IgD-negative memory B cell (primary cell): ENCODE data around the gene DGLUCY. TPM values are rescaled to one million over a fixed set of nuclear protein-coding genes. Genes with fewer than 3 reads are reported as not detected.
"Not testable (repeated sequence)": the region's sequence is repeated elsewhere in the genome, so short reads cannot be mapped to it uniquely, and the experiment has no call there.

Experiments
- H3K27ac Mint-ChIP-seq, 3 donors: one replicate each; pipeline ENCODE4 v1.8.0; 2020 to 2022; ENCODE audit warnings: mild to moderate bottlenecking in 3 of 3, mixed read lengths in 3 of 3, moderate library complexity in 1 of 3
- H3K27me3 Mint-ChIP-seq: one replicate; pipeline ENCODE4 v1.8.0; 2021; ENCODE audit warnings: mixed read lengths
- H3K36me3 Mint-ChIP-seq: one replicate; pipeline ENCODE4 v1.8.0; 2020; ENCODE audit warnings: mild to moderate bottlenecking, mixed read lengths
- H3K4me1 Mint-ChIP-seq, 3 donors: one replicate each; pipeline ENCODE4 v1.8.0; 2020 to 2022; ENCODE audit warnings: mixed read lengths in 3 of 3, mild to moderate bottlenecking in 1 of 3
- H3K4me3 Mint-ChIP-seq, 4 donors: one replicate each; pipeline ENCODE4 v1.8.0; 2020 to 2022; ENCODE audit warnings: mild to moderate bottlenecking in 4 of 4, mixed read lengths in 4 of 4, moderate library complexity in 3 of 4
- H3K9me3 Mint-ChIP-seq, 3 donors: one replicate each; pipeline ENCODE4 v1.8.0; 2020 to 2021; ENCODE audit warnings: mixed read lengths in 3 of 3, mild to moderate bottlenecking in 1 of 3
- polyA plus RNA-seq: library from polyadenylated mRNA; unstranded; fragments of 300-500 nt; fragmentation: Illumina TruSeq; gene quantifications from one replicate; pipeline ENCODE4 v1.2.3, GENCODE V29; 2021

The DGLUCY gene
- polyA plus RNA-seq, 1 donor from 2014 or later = 68.0 TPM

DNA sequence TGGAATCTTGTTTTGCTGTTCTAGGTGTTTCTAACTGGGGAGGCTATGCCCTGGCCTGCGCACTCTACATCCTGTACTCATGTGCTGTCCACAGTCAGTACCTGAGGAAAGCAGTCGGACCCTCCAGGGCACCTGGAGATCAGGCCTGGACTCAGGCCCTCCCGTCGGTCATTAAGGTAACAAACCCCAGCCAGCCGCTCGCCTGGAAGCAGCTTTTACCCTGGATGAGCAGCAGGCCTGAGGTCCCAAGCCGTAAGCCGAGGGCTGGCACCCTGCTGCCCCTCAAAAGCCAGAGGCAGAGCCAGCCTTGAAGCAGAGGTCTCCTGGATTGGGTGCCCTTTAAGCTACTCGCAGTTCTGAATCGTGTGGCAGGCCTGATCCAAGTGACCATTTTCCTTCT lies 101.5 kb downstream of the DGLUCY start:
- peak overlapping the region in 1 of 3 donors; percentile 62 for H3K27ac Mint-ChIP-seq
- no peaks in the 10 kb centered on the region for H3K9me3 Mint-ChIP-seq
- no peaks in the 10 kb centered on the region for H3K27me3 Mint-ChIP-seq
- peaks cover 3% of the 10 kb centered on the region for H3K36me3 Mint-ChIP-seq
- peaks cover 0 to 2% (median 2%) of the 10 kb centered on the region in 3 donors for H3K4me1 Mint-ChIP-seq
- no peak overlapping the region for H3K4me3 Mint-ChIP-seq

DNA sequence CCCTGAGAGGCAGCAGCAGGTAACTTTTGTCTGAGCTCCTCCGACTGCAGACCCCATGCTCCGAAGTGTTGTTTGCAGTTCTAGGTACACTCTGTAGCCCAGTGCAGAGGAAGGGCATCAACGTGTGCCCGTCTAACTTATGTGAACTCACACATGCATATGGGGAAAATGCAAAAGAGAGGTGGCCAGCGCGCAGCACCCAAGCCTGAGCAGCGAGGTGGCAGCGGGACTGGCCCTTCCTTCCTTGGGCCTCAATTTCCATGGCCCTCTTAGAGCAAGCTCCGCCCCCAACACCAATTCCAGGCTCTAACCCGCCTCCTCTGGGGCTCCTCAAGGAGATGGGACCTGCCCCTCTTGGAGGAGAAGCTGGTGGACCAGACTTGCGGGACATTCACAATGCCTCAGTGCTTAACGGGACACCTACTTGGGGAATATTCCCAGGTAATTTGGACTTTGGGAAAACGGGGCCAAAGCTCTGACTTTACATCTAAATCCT lies 102.9 kb downstream of the DGLUCY start:
- peaks cover 0 to 2% (median 2%) of the 10 kb centered on the region in 3 donors for H3K4me1 Mint-ChIP-seq
- no peaks in the 10 kb centered on the region for H3K9me3 Mint-ChIP-seq
- no peak overlapping the region for H3K4me3 Mint-ChIP-seq
- no peaks in the 10 kb centered on the region for H3K27me3 Mint-ChIP-seq
- peaks cover 5% of the 10 kb centered on the region for H3K36me3 Mint-ChIP-seq
- H3K27ac Mint-ChIP-seq = no peak overlapping the region

DNA sequence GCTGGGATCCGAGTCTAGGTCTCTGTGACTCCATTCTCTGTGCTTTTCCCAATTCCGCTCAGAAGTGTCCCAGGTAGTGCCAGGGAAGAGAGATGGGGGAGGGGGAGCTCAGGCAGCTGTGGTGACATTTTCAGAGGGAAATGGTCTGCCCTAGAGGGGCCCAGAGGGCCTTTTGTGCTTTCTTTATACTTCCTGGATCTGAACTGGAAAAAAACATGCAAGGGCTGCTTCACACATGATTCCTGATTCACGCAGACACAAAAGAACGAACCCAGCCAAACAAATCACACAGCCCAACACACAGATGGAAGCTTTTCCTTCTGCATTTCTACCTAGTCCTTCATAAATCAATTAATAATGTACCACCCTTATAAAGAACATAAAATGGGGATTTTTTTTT lies 104.1 kb downstream of the DGLUCY start:
- Mint-ChIP-seq H3K4me1 (peaks cover 0 to 2% (median 2%) of the 10 kb centered on the region in 3 donors), H3K9me3 (no peaks in the 10 kb centered on the region), H3K27ac (no peak overlapping the region), H3K4me3 (no peak overlapping the region), H3K36me3 (peaks cover 6% of the 10 kb centered on the region), H3K27me3 (no peaks in the 10 kb centered on the region)

DNA sequence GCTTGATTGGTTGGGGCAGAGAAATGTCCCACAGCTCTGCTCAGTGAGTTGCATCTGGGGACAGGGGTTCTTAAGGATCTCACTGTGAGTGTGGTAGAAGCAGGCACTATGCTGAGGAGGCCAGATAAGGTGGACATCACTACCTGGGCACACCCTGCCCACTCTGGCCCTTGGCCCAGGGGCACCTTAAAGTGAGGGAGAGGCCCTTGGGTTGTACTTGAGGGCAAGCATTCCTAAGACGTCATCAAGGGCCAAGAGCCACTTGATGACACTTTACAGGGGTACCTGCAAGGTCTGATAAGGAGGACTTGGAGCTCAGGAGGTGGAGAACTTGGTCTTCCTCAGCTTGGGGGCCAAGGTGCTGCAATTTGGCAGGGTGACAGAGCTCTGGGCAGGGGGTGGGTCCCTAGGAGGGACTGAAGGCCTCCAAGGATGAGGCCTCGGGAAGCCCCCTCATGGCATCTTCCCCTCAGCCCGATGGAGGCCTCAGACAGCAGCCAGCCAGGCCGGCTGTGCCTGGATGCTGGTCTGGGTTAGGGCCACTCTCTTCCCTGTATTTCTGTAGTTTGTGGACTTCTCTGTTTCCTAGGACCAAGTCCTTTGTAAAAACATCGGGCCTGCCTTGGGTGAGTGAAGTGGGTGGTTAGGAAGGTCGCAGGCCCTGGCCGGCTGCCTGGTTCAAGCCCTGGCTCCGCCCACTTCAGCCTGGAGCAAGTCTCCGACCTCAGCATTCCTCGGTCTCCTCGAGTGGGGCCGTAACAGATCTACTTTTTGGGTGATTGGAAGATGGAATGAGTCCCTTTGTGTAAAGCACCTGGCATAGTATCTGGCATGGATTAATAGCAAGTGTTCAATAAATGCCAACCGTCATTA lies 105.9 kb downstream of the DGLUCY start:
- Mint-ChIP-seq H3K4me3 (no peak overlapping the region), H3K27me3 (no peaks in the 10 kb centered on the region), H3K36me3 (peaks cover 6% of the 10 kb centered on the region), H3K27ac (peak overlapping the region in 2 of 3 donors; percentile 51 to 63), H3K4me1 (peaks cover 0 to 2% (median 2%) of the 10 kb centered on the region in 3 donors), H3K9me3 (no peaks in the 10 kb centered on the region)

DNA sequence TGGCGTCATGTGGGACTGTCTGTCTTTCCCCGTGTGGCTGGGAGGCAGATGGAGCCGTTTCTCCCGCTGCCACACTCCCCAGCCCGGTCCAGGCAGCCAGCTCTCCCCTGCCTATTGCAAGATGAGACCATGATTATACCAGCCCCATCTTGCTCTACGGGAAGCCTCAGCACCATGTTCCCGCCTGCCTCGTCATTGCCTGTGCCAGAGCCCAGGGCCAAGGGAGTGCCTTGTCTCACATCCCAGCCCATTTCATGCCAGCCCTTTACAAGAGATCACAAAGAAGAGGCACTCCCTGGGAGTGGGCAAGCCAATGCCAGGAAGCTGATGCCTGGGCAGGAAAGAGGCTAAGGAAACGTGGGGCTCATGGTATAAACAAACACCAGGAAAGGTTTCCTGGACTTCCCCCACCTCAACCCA lies 106.7 kb downstream of the DGLUCY start:
- H3K27me3 Mint-ChIP-seq = no peaks in the 10 kb centered on the region
- no peak overlapping the region for H3K27ac Mint-ChIP-seq
- H3K9me3 Mint-ChIP-seq = no peaks in the 10 kb centered on the region
- peaks cover 0 to 6% (median 3%) of the 10 kb centered on the region in 3 donors for H3K4me1 Mint-ChIP-seq
- no peak overlapping the region for H3K4me3 Mint-ChIP-seq
- H3K36me3 Mint-ChIP-seq = peaks cover 6% of the 10 kb centered on the region

DNA sequence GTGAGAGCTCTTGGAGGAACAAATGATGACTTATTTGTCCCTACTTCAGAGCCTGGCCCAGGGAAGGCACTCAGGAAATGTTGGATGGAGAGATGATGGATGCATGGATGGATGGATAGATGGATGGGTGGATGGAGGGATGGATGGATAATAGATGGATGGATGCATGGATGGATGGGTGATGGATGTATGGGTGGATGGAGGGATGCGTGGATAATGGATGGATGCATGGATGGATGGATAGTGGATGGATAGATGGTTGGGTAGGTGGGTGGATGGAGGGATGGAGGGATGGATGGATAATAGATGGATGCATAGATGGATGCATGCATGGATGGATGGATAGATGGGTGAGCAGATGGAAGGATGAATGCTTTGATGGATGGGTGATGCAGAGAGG lies 107.4 kb downstream of the DGLUCY start:
- H3K36me3 Mint-ChIP-seq = peaks cover 6% of the 10 kb centered on the region
- no peaks in the 10 kb centered on the region for H3K9me3 Mint-ChIP-seq
- H3K4me3 Mint-ChIP-seq = peak overlapping the region in 1 of 4 donors; percentile 82
- H3K27ac Mint-ChIP-seq = peak overlapping the region in 1 of 3 donors; percentile 43
- peaks cover 4 to 13% (median 7%) of the 10 kb centered on the region in 3 donors for H3K4me1 Mint-ChIP-seq
- H3K27me3 Mint-ChIP-seq = no peaks in the 10 kb centered on the region

DNA sequence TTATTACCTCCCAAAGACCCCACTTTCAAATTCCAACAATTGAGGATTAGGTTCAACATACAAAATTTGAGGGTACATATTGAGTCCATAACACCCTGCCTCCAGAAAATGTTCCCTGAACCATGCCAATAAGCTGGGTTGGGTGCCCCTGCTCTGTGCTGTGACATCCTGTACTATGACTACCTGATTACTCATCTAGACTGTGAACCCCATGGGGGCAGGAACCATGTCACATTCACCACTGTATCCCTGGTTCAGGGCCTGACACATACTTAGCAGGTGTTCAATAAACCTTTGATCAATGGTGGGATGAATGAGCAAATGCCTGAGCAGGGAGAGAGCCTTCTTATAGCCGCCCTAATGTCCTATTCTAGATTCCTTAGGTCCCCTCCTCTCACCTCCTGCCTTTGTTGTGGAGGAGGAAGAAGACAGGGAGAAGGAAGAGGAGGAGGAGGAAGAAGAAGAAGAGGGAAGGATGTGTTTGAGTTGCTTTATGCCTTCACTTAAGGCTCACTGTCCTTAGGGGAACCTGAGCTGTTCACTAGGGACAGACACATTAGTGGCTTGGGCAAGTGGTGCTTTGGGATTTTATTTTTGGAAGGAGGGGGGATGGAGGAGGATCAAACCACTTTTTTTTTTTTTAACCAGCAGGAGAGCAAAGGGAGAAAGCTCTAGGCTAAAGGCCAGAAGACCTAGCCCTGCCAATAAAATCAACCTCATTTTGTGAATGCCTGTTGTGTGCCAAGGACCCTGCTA lies 109.3 kb downstream of the DGLUCY start:
- no peak overlapping the region for H3K4me3 Mint-ChIP-seq

DNA sequence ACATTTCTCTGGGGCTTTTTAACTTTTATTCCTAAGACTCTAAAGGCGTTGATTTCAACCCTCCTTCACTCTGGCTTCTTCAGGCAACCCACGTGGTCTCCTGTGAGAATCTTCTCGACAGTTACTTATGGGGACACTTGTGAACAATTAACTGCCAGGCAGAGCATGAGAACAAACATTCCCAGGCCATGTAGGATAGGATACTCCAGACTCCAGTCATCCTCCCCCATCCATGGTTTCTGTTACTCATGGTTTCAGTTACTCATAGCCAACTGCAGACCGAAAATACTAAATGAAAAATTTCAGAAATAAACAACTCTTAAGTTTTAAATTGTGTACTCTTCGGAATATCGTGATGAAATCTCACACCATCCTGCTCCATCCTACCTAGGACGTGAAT lies 111.2 kb downstream of the DGLUCY start:
- no peaks in the 10 kb centered on the region for H3K27me3 Mint-ChIP-seq
- H3K4me3 Mint-ChIP-seq = no peak overlapping the region
- peaks cover 6% of the 10 kb centered on the region for H3K36me3 Mint-ChIP-seq
- no peak overlapping the region for H3K27ac Mint-ChIP-seq
- peaks cover 26 to 45% (median 32%) of the 10 kb centered on the region in 3 donors for H3K4me1 Mint-ChIP-seq
- H3K9me3 Mint-ChIP-seq = no peaks in the 10 kb centered on the region

More for the DNA sequence above, 109.3 kb downstream of the DGLUCY start:
- no peaks in the 10 kb centered on the region for H3K27me3 Mint-ChIP-seq
- peaks cover 6% of the 10 kb centered on the region for H3K36me3 Mint-ChIP-seq
- H3K9me3 Mint-ChIP-seq = no peaks in the 10 kb centered on the region
- no peak overlapping the region for H3K27ac Mint-ChIP-seq
- peaks cover 13 to 26% (median 13%) of the 10 kb centered on the region in 3 donors for H3K4me1 Mint-ChIP-seq

DNA sequence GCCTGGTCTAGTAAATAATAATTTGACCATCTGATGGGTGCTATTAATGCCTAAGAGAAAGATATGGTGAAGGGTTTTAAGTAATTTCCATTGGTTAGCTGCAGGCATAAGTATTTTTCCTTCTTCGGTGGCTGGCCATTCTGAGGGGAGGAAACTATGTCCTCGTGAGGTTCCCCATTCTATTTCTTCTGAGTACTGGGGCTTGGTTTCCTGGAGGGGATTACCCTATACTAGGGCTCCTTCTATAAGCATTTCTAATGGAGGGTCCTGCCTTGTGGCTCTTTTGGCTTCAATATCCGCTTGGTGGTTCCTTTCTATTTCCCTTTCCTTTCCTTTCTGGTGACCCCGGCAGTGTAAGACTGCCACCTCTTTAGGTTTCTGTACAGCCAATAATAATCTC lies 112.5 kb downstream of the DGLUCY start:
- H3K9me3 Mint-ChIP-seq, H3K36me3 Mint-ChIP-seq, H3K4me3 Mint-ChIP-seq, H3K27me3 Mint-ChIP-seq: not testable (repeated sequence)
- H3K27ac Mint-ChIP-seq = peak overlapping the region in 2 of 3 donors; percentile 13 to 48
- H3K4me1 Mint-ChIP-seq = peaks cover 28 to 53% (median 41%) of the 10 kb centered on the region in 3 donors

DNA sequence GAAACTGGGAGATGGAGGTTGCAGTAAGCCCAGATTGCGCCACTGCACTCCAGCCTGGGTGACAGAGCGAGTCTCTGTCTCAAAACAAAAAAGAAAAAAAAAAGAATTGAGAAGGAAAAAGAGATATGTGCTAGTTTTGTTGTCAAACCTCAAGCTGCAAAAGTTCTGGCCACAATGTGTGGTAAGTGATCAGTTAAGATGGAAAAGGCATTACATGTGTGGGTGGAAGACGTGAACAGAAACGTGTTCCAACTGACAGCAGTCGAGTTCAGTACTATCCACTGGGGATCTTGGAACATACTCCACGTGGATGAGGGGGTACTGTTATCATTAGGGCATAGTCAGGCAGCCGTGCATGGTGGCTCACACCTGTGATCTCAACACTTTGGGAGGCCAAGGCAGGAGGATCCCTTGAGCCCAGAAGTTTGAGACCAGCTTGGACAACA lies 113.3 kb downstream of the DGLUCY start:
- H3K27ac Mint-ChIP-seq = peak overlapping the region in 2 of 3 donors; percentile 13 to 50
- peaks cover 32 to 58% (median 45%) of the 10 kb centered on the region in 3 donors for H3K4me1 Mint-ChIP-seq
- H3K36me3 Mint-ChIP-seq = no peaks in the 10 kb centered on the region
- H3K4me3 Mint-ChIP-seq = peak overlapping the region in 1 of 4 donors; percentile 29
- no peaks in the 10 kb centered on the region for H3K9me3 Mint-ChIP-seq
- H3K27me3 Mint-ChIP-seq = no peaks in the 10 kb centered on the region

DNA sequence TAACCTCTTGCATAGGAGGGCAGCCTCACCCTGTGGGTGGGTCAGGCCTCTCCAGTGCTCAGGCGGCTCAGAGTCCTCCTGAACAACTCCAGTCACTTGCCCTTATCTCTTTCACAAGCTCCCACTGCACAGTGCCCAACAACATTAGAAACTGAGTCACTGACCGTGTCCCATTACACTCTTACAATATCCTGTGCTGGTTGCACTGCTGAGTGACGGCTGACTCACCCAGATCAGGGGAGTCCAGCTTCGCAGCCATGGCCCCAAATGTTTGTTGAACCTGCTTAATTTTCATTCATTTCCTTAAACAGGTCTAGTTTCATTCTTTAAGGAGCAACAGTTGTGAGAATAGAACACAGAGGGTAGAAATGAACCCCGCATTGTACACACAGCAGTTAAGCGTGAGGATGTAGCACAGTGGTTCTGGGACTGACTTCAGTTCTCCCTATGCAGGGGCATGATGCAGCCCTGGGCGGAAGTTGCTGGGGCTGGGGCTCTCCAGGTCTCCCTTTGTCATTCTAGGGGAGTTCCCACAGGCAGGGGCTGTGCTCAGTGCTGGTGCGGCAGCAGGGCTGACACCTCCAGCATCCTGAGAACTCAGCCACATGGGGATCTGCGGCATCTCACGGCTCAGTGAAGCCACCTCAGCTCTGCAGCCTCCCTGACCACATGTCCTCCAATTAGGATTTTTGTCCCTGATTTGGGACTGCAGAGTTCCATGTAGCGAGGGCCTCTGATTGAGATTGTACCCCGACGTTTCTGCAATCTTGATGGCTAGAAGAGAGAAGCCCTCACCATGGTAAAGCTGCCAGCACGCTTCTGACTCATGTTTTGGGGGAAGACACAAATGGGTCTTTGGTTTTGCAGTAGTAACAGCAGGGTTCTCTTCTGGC lies 114.5 kb downstream of the DGLUCY start:
- peak overlapping the region in 3 of 4 donors; percentile 5 to 81 (median 67) for H3K4me3 Mint-ChIP-seq
- no peaks in the 10 kb centered on the region for H3K36me3 Mint-ChIP-seq
- H3K9me3 Mint-ChIP-seq = no peaks in the 10 kb centered on the region
- no peaks in the 10 kb centered on the region for H3K27me3 Mint-ChIP-seq
- peak overlapping the region; percentile 55 to 71 (median 65) for H3K27ac Mint-ChIP-seq
- peaks cover 32 to 62% (median 45%) of the 10 kb centered on the region in 3 donors for H3K4me1 Mint-ChIP-seq

DNA sequence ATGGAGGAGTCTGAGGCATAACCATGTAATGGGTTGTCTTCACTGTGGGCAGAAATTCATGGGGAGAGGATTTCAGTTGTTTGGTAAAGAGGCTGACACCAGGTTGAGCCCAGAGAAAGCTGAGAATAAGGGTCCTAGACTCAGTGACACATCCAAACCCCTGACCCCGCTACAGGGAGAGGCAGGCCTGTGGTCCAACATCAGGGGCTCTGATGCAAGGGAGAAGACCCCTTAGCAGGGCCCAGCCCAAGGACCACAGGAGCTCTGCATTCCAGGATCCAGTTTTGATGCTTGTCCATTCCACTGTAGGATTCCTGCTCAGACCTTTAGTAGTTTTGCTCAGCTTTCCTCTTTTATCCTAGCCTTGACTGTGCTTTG lies 115.1 kb downstream of the DGLUCY start:
- Mint-ChIP-seq H3K4me3 (peak overlapping the region in 3 of 4 donors; percentile 5 to 81 (median 67)), H3K27me3 (no peaks in the 10 kb centered on the region), H3K9me3 (no peaks in the 10 kb centered on the region)

DNA sequence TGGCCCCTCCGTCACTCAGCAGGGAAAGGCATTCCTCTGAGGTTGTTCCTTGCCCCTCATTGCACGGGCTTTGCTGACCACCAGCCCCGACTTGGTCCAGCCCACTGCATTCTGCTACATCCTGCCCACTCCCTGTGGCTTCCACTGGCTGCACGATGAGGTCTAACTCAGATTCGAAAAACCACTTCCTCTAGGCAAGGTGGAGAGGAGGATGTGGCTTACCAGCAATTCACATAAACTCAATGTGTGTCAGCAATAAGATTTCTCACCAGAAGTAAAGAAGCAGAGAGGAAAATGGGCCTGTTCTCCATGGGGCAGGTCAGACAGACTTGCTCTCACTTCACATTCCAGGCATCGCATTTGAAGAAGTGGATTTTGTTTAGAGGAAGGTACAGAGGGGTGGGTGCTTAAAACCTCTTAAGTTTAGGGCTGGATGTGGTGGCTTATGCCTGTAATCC lies 115.9 kb downstream of the DGLUCY start:
- no peaks in the 10 kb centered on the region for H3K9me3 Mint-ChIP-seq
- H3K27ac Mint-ChIP-seq = peak overlapping the region; percentile 1 to 88 (median 18)
- no peaks in the 10 kb centered on the region for H3K27me3 Mint-ChIP-seq
- peaks cover 2% of the 10 kb centered on the region for H3K36me3 Mint-ChIP-seq
- H3K4me1 Mint-ChIP-seq = peaks cover 32 to 62% (median 45%) of the 10 kb centered on the region in 3 donors
- H3K4me3 Mint-ChIP-seq = peak overlapping the region in 3 of 4 donors; percentile 0 to 78 (median 67)

More for the DNA sequence above, 115.1 kb downstream of the DGLUCY start:
- H3K27ac Mint-ChIP-seq = peak overlapping the region; percentile 55 to 71 (median 65)
- H3K36me3 Mint-ChIP-seq = no peaks in the 10 kb centered on the region
- H3K4me1 Mint-ChIP-seq = peaks cover 32 to 62% (median 45%) of the 10 kb centered on the region in 3 donors
